A549 (cell line): ENCODE results near the gene KIF24.
"Not testable (repeated sequence)": the region's sequence is repeated elsewhere in the genome, so short reads cannot be mapped to it uniquely, and the experiment has no call there.

Experiments used
- GATA3 ChIP-seq: IDR thresholded peaks from 2 replicates; pipeline ENCODE4 v1.6.1; 2012; ENCODE audit warnings: borderline replicate concordance
- JUNB ChIP-seq: fragments of >200 bp; sonication (Bioruptor Twin); formaldehyde crosslinking; IDR thresholded peaks from 2 replicates; pipeline ENCODE4 v1.6.1; 2016
- KDM1A ChIP-seq: fragments of 200-600 bp; sonication (generic); IDR thresholded peaks from 2 replicates; pipeline ENCODE4 v1.6.1; 2016; ENCODE audit warnings: low read depth, mild to moderate bottlenecking
- POLR2A ChIP-seq: IDR thresholded peaks from 2 replicates; pipeline ENCODE4 v1.6.1; 2012; ENCODE audit warnings: mild to moderate bottlenecking, low read length
- RFX5 ChIP-seq: fragments of 450-650 bp; IDR thresholded peaks from 2 replicates; pipeline ENCODE4 v1.7.1; 2014; ENCODE audit warnings: antibody characterized with exemption, mild to moderate bottlenecking, moderate library complexity
- SMC3 ChIP-seq: fragments of >200 bp; sonication (Bioruptor Twin); formaldehyde crosslinking; IDR thresholded peaks from 3 replicates; pipeline ENCODE4 v1.6.1; 2018; ENCODE audit warnings: inconsistent platforms
- TP53 ChIP-seq: fragments of 250-450 bp; sonication (Bioruptor Pico); IDR thresholded peaks from 2 replicates; pipeline ENCODE4 v1.5.0; 2021; ENCODE audit warnings: mild to moderate bottlenecking, moderate library complexity
- ZNF302 ChIP-seq: fragments of 250-450 bp; sonication (Bioruptor Pico); IDR thresholded peaks from 2 replicates; pipeline ENCODE4 v1.9.0; 2021; ENCODE audit warnings: inconsistent platforms, mild to moderate bottlenecking, moderate library complexity
- TF ChIP-seq, protein P1 (sequence below): fragments of >200 bp; sonication (Bioruptor Twin); formaldehyde crosslinking; IDR thresholded peaks from 3 replicates; pipeline ENCODE4 v1.5.1; 2016
- TF ChIP-seq, protein P2 (sequence below): fragments of 150-350 bp; IDR thresholded peaks from 2 replicates; pipeline ENCODE4 v1.6.1; 2014; ENCODE audit warnings: low read depth, mild to moderate bottlenecking, low read length
- TF ChIP-seq, protein P3 (sequence below): IDR thresholded peaks from 2 replicates; pipeline ENCODE4 v1.6.1; 2012

DNA sequence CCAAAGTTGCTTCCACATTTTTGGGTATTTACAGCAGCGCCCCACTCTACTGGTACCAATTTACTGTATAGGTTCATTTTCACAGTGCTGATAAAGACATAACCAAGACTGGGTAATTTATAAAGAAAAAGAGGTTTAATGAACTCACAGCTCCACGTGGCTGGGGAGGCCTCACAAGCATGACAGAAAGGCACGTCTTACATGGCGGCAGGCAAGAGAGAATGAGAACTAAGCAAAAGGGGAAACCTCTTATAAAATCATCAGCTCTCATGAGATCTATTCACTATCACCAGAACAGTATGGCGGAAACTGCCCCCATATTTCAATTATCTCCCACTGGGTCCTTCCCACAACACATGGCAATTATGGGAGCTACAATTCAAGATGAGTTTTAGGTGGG lies 39.7 kb upstream of the KIF24 start:
- TF ChIP-seq, protein P1, sequence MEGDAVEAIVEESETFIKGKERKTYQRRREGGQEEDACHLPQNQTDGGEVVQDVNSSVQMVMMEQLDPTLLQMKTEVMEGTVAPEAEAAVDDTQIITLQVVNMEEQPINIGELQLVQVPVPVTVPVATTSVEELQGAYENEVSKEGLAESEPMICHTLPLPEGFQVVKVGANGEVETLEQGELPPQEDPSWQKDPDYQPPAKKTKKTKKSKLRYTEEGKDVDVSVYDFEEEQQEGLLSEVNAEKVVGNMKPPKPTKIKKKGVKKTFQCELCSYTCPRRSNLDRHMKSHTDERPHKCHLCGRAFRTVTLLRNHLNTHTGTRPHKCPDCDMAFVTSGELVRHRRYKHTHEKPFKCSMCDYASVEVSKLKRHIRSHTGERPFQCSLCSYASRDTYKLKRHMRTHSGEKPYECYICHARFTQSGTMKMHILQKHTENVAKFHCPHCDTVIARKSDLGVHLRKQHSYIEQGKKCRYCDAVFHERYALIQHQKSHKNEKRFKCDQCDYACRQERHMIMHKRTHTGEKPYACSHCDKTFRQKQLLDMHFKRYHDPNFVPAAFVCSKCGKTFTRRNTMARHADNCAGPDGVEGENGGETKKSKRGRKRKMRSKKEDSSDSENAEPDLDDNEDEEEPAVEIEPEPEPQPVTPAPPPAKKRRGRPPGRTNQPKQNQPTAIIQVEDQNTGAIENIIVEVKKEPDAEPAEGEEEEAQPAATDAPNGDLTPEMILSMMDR = not testable (repeated sequence)
- TF ChIP-seq GATA3; SMC3; POLR2A; JUNB; TP53 (CRISPR knock-in tag); KDM1A; ZNF302 (CRISPR knock-in tag); RFX5: not testable (repeated sequence)
- TF ChIP-seq, protein P2, sequence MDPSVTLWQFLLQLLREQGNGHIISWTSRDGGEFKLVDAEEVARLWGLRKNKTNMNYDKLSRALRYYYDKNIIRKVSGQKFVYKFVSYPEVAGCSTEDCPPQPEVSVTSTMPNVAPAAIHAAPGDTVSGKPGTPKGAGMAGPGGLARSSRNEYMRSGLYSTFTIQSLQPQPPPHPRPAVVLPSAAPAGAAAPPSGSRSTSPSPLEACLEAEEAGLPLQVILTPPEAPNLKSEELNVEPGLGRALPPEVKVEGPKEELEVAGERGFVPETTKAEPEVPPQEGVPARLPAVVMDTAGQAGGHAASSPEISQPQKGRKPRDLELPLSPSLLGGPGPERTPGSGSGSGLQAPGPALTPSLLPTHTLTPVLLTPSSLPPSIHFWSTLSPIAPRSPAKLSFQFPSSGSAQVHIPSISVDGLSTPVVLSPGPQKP = not testable (repeated sequence)
- TF ChIP-seq, protein P3, sequence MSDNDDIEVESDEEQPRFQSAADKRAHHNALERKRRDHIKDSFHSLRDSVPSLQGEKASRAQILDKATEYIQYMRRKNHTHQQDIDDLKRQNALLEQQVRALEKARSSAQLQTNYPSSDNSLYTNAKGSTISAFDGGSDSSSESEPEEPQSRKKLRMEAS = not testable (repeated sequence)
